Measurements from ENCODE around the gene MARCHF5. TPM values are rescaled to one million over a fixed set of nuclear protein-coding genes. Genes with fewer than 3 reads are reported as not detected.

Gene MARCHF5
- total RNA-seq, 1 experiment from 2014 or later: 66.2 TPM

- Histone ChIP-seq H3K27me3 (ENCODE audit: control insufficient read depth, insufficient read depth, low read length) (no peaks in the 10 kb centered on the region), H3K4me3 (ENCODE audit: low read depth in 2 of 2, low read length in 2 of 2) (no peak overlapping the region), H3K9me3 (ENCODE audit: control insufficient read depth, insufficient read depth, low read depth, low read length) (no peaks in the 10 kb centered on the region), H3K4me1 (ENCODE audit: control insufficient read depth, insufficient read depth, low read length) (no peaks in the 10 kb centered on the region), H3K36me3 (ENCODE audit: control insufficient read depth, insufficient read depth, low read length) (peaks cover 8% of the 10 kb centered on the region; the same call in 1 of the 2 replicates), H3K27ac (ENCODE audit: low read length) (no peak overlapping the region)
- ATAC-seq (no peak), DNase-seq (ENCODE audit: low read depth, low spot score) (no peak)
- intact Hi-C loops (cut with micrococcal nuclease; ENCODE audit: unreplicated experiment) (no loop called here), in situ Hi-C loops (cut with HindIII; ENCODE audit: low pct_unique_long_range_greater_than_20kb, low sequenced_read_pairs) (no loop called here)
- POLR2A ChIA-PET: no interaction called here
- CTCF ChIA-PET: no interaction called here
- BruUV-seq (replicated peaks): no TSS peak
- no peak for TF ChIP-seq POLR2AphosphoS5 (IDR thresholded peaks at IDR 0.05; ENCODE audit: low read depth, low read length)
- TF ChIP-seq TCF7L2 (IDR thresholded peaks at IDR 0.05; ENCODE audit: low read depth, low read length): no peak
- no peak for TF ChIP-seq SIN3A (IDR thresholded peaks at IDR 0.05; ENCODE audit: borderline replicate concordance, insufficient read depth, low read depth, low read length)
- TF ChIP-seq, protein P1, sequence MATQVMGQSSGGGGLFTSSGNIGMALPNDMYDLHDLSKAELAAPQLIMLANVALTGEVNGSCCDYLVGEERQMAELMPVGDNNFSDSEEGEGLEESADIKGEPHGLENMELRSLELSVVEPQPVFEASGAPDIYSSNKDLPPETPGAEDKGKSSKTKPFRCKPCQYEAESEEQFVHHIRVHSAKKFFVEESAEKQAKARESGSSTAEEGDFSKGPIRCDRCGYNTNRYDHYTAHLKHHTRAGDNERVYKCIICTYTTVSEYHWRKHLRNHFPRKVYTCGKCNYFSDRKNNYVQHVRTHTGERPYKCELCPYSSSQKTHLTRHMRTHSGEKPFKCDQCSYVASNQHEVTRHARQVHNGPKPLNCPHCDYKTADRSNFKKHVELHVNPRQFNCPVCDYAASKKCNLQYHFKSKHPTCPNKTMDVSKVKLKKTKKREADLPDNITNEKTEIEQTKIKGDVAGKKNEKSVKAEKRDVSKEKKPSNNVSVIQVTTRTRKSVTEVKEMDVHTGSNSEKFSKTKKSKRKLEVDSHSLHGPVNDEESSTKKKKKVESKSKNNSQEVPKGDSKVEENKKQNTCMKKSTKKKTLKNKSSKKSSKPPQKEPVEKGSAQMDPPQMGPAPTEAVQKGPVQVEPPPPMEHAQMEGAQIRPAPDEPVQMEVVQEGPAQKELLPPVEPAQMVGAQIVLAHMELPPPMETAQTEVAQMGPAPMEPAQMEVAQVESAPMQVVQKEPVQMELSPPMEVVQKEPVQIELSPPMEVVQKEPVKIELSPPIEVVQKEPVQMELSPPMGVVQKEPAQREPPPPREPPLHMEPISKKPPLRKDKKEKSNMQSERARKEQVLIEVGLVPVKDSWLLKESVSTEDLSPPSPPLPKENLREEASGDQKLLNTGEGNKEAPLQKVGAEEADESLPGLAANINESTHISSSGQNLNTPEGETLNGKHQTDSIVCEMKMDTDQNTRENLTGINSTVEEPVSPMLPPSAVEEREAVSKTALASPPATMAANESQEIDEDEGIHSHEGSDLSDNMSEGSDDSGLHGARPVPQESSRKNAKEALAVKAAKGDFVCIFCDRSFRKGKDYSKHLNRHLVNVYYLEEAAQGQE (IDR thresholded peaks at IDR 0.05; ENCODE audit: insufficient read depth in 1 of 2, low read depth in 2 of 2, low read length in 1 of 2): no peak
These were observed 25.6 kb downstream of the MARCHF5 start for GRCh38 chr10:92316610-92317009.

DNA sequence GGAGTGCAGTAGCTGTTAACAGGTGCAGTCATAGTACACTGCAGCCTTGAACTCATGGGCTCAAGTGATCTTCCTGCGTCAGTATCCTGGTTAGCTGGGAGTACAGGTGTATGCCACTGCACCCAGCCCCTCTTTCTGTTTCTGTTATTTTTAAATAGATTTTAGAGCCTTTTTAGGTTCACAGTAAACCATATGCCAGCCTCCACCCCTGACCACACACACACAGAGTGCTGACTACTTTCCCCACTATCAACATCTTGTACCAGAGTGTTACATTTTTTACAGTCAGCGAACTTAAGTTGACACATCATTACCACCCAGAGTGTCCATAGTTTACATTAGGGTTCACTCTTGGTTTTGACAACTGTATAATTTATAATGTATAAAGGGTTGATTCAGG is 32.1 kb downstream of the MARCHF5 start:
- no peak for DNase-seq (ENCODE audit: low read depth, low spot score)
- TF ChIP-seq SIN3A (IDR thresholded peaks at IDR 0.05; ENCODE audit: borderline replicate concordance, insufficient read depth, low read depth, low read length) (no peak), TCF7L2 (IDR thresholded peaks at IDR 0.05; ENCODE audit: low read depth, low read length) (no peak), POLR2AphosphoS5 (IDR thresholded peaks at IDR 0.05; ENCODE audit: low read depth, low read length) (no peak), CTCF (IDR thresholded peaks at IDR 0.05) (no peak)
- TF ChIP-seq, protein P1 (IDR thresholded peaks at IDR 0.05; ENCODE audit: insufficient read depth in 1 of 2, low read depth in 2 of 2, low read length in 1 of 2): no peak
- POLR2A ChIA-PET: interaction anchor here (0.6 kb wide), 2 partner anchors 39 to 97 kb away, joined by 3 to 7 read pairs; no protein-coding TSS in a partner anchor
- ATAC-seq: no peak
- intact Hi-C loops (cut with micrococcal nuclease; ENCODE audit: unreplicated experiment) (no loop called here), in situ Hi-C loops (cut with HindIII; ENCODE audit: low pct_unique_long_range_greater_than_20kb, low sequenced_read_pairs) (no loop called here)
- H3K27ac ChIP-seq (ENCODE audit: low read length): no peak overlapping the region
- no peaks in the 10 kb centered on the region for H3K9me3 ChIP-seq (ENCODE audit: control insufficient read depth, insufficient read depth, low read depth, low read length)
- H3K4me3 ChIP-seq (ENCODE audit: low read depth in 2 of 2, low read length in 2 of 2): no peak overlapping the region
- no peaks in the 10 kb centered on the region for H3K36me3 ChIP-seq (ENCODE audit: control insufficient read depth, insufficient read depth, low read length)
- no peaks in the 10 kb centered on the region for H3K4me1 ChIP-seq (ENCODE audit: control insufficient read depth, insufficient read depth, low read length)
- no TSS peak for BruUV-seq (replicated peaks)
- H3K27me3 ChIP-seq (ENCODE audit: control insufficient read depth, insufficient read depth, low read length): no peaks in the 10 kb centered on the region
- CTCF ChIA-PET: no interaction called here
